Stomach (tissue), 9 donors: ENCODE results near the gene AKAP7. TPM values are rescaled to one million over a fixed set of nuclear protein-coding genes. Genes with fewer than 3 reads are reported as not detected.

Experiments used
- DNase-seq, 2 donors: peaks; one replicate each; pipeline versions ENCODE4 v3.0.0 to v3.0.0-alpha.2; 2013 to 2019
- H3K27ac ChIP-seq, 5 donors: fragments of 200-600 bp in 4 of 5; sonication (generic) in 4 of 5; one replicate each; pipeline ENCODE4 v1.5.1; 2013 to 2019; ENCODE audit warnings: mild to moderate bottlenecking in 1 of 5, moderate library complexity in 1 of 5
- H3K27me3 ChIP-seq, 3 donors: fragments of 200-600 bp; sonication (generic); one replicate each; pipeline ENCODE4 v1.5.1; 2017 to 2019; ENCODE audit warnings: mixed run types in 1 of 3
- H3K36me3 ChIP-seq, 4 donors: fragments of 200-600 bp; sonication (generic); 1 replicate in 3 of 4; 2 replicates in 1 of 4; pipeline ENCODE4 v1.5.1; 2016 to 2019
- H3K4me1 ChIP-seq, 4 donors: fragments of 200-600 bp; sonication (generic); one replicate each; pipeline ENCODE4 v1.5.1; 2016 to 2019
- H3K4me3 ChIP-seq, 4 donors: fragments of 200-600 bp; sonication (generic) in 3 of 4; one replicate each; pipeline ENCODE4 v1.5.1; 2016 to 2019; ENCODE audit warnings: mild to moderate bottlenecking in 1 of 4
- H3K9me3 ChIP-seq, 4 donors: fragments of 200-600 bp; sonication (generic); one replicate each; pipeline ENCODE4 v1.5.1; 2016 to 2019
- EP300 ChIP-seq: sonication (generic); formaldehyde crosslinking; IDR thresholded peaks from one replicate; pipeline ENCODE4 v1.6.1; 2017; ENCODE audit warnings: antibody characterized with exemption
- POLR2A ChIP-seq, 4 donors: fragments of 450-650 bp; IDR thresholded peaks; one replicate each; pipeline ENCODE4 v1.6.1; 2016; ENCODE audit warnings: antibody characterized with exemption in 4 of 4, control low read depth in 2 of 4, mild to moderate bottlenecking in 1 of 4, moderate library complexity in 1 of 4
- POLR2AphosphoS5 ChIP-seq, 3 donors: sonication (generic); formaldehyde crosslinking; IDR thresholded peaks; one replicate each; pipeline ENCODE4 v1.6.1; 2016; ENCODE audit warnings: antibody characterized with exemption in 3 of 3
- WGBS, 5 donors: extraction: QIAGEN DNeasy Blood & Tissue Kit in 3 of 5; methylation state at CpG; one replicate each; pipeline versions ENCODE4 v1.1.5 to v1.1.7; 2013 to 2018; 5-methylcytosine and 5-hydroxymethylcytosine counted together
- intact Hi-C: fragments of 100-400 bp; cut with DNase I; formaldehyde crosslinking; loops from one replicate; pipeline ENCODE4 v1.15.1; 2023; ENCODE audit warnings: low total_unique reads
- polyA plus RNA-seq, 3 donors: library from polyadenylated mRNA; stranded (reverse); fragments of 200-250 nt; gene quantifications; one replicate each; pipeline ENCODE4 v1.2.3, GENCODE V29; 2013
- total RNA-seq, 5 donors: library from RNA; depleted of rRNA; stranded (reverse); fragments of >200 nt; gene quantifications; one replicate each; pipeline versions ENCODE4 v1.1.0 to v1.2.3, GENCODE V29; 2014 to 2016
- TF ChIP-seq, protein P1 (sequence below), 7 experiments: fragments of 450-650 bp in 4 of 7; fragments of 200-600 bp in 3 of 7; sonication (generic) in 3 of 7; IDR thresholded peaks; one replicate each; pipeline ENCODE4 v1.5.1; 2016 to 2019; ENCODE audit warnings: antibody characterized with exemption in 7 of 7, control low read depth in 2 of 7, mild to moderate bottlenecking in 1 of 7
- donor health status: healthy with polysubstance abuse.
- donor health status: Bipolar disorder and iron deficiency.
- donor health status: healthy.

The AKAP7 gene
- total and polyA plus RNA-seq, 8 donors = 1.3 to 59.5 (median 4.6) TPM

DNA sequence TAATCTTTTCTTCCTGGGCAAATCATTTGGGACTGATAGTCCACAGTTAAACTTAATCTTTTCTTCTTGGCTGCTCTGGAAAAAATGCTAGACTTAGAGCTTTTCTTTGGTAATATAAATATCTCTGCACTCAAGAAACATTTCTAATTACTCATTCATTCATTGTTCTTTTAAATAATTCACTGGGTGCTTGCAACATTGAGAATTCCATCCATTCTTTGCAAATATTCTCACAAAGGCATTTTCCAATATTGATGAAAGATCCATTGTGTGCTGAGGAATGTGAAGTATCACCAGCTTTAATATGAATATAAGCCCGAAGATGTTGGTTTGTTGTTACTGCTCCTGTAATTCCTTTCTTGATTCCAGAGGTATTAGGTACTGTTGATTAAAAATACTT lies 38.4 kb downstream of the AKAP7 start:
- 16 to 48% (median 39%) methylated on average over 1 of the region's 1 CpG for WGBS, 5 donors
- peaks cover 0 to 11% (median 7%) of the 10 kb centered on the region in 4 donors for H3K4me1 ChIP-seq
- peaks cover 0 to 24% (median 16%) of the 10 kb centered on the region in 4 donors for H3K36me3 ChIP-seq

DNA sequence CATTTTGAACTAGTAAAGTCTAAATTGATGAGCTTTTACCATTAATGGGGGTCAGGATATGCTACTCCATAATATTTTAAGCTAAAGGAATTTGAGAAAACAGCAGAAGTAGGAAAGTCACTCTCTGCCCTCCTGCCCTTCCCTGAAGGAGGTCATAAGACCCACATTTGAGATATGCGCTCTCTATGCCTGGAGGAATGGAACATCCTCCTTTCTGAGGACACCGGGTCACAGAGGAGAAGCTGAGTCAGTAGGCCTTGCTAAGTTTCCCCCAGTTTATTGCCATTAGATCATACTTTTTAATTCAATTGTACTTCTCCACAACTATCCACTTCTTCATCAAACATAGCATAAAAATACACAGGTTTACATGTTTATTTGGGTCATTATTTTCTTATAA lies 40.3 kb downstream of the AKAP7 start:
- no peaks in the 10 kb centered on the region for H3K9me3 ChIP-seq
- no peak overlapping the region for H3K27ac ChIP-seq
- peaks cover 0 to 26% (median 11%) of the 10 kb centered on the region in 4 donors for H3K36me3 ChIP-seq
- peaks cover 0 to 11% (median 7%) of the 10 kb centered on the region in 4 donors for H3K4me1 ChIP-seq
- TF ChIP-seq POLR2AphosphoS5 (IDR thresholded peaks at IDR 0.05) (no peak), EP300 (no peak), POLR2A (IDR thresholded peaks at IDR 0.05) (no peak)
- TF ChIP-seq, protein P1, sequence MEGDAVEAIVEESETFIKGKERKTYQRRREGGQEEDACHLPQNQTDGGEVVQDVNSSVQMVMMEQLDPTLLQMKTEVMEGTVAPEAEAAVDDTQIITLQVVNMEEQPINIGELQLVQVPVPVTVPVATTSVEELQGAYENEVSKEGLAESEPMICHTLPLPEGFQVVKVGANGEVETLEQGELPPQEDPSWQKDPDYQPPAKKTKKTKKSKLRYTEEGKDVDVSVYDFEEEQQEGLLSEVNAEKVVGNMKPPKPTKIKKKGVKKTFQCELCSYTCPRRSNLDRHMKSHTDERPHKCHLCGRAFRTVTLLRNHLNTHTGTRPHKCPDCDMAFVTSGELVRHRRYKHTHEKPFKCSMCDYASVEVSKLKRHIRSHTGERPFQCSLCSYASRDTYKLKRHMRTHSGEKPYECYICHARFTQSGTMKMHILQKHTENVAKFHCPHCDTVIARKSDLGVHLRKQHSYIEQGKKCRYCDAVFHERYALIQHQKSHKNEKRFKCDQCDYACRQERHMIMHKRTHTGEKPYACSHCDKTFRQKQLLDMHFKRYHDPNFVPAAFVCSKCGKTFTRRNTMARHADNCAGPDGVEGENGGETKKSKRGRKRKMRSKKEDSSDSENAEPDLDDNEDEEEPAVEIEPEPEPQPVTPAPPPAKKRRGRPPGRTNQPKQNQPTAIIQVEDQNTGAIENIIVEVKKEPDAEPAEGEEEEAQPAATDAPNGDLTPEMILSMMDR (IDR thresholded peaks at IDR 0.05) = no peak
- H3K4me3 ChIP-seq = no peak overlapping the region
- no peaks in the 10 kb centered on the region for H3K27me3 ChIP-seq
- 90 to 98% (median 94%) methylated on average over 2 of the region's 2 CpGs for WGBS, 5 donors
- intact Hi-C loops = no loop called here
- no peak for DNase-seq

More for the DNA sequence above, 38.4 kb downstream of the AKAP7 start:
- DNase-seq = no peak
- Histone ChIP-seq H3K27ac (no peak overlapping the region), H3K27me3 (no peaks in the 10 kb centered on the region), H3K4me3 (no peak overlapping the region), H3K9me3 (no peaks in the 10 kb centered on the region)
- TF ChIP-seq, protein P1 (IDR thresholded peaks at IDR 0.05) = no peak
- intact Hi-C loops = no loop called here

DNA sequence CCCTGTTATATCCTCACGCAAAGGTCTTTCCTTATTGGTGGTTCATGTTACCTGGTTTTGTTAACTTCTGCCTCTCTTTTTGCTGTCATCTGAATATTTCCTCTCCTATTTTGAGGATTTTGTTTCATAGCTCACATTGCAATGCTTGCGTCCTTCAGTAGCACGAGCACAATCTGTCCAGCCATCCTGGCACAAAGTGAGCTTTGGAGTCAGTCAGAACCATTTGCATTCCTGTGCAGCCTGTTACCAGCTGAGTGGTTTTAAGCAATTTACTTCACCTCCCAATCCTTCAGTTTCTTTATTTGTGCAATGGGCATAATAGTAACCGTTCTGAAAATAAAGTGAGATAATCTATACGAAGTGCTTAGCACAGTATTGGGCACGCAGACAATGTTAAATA lies 42.7 kb downstream of the AKAP7 start:
- intact Hi-C loops = no loop called here
- peaks cover 0 to 12% (median 7%) of the 10 kb centered on the region in 4 donors for H3K4me1 ChIP-seq
- no peaks in the 10 kb centered on the region for H3K27me3 ChIP-seq
- WGBS, 5 donors = 91 to 96% (median 94%) methylated on average over 6 of the region's 6 CpGs
- H3K9me3 ChIP-seq = no peaks in the 10 kb centered on the region
- TF ChIP-seq, protein P1 (IDR thresholded peaks at IDR 0.05) = no peak
- no peak for TF ChIP-seq EP300
- no peak for TF ChIP-seq POLR2A (IDR thresholded peaks at IDR 0.05)
- H3K4me3 ChIP-seq = no peak overlapping the region
- H3K36me3 ChIP-seq = peaks cover 0 to 26% (median 11%) of the 10 kb centered on the region in 4 donors
- H3K27ac ChIP-seq = no peak overlapping the region
- no peak for DNase-seq

DNA sequence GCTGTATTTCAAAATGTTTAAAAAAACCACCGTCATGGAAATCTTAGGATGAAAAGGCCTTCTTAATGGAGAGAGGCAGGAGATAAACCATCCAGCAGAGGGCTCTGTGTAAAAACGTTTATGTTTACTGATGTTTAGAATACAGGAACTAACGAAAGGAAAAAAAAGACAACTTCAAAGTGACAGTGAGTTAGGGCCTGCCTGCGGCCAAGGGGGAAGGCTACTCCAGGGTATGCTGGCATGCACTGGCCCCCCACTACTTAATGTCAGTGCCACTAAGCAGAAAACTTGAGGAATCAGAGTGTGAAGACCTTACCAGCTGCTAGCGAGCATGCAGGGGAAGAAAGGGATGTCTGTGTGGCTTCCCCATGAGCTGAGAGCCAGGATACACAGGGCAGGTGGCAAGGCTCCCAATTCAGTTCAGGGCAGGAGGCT lies 47.7 kb downstream of the AKAP7 start:
- TF ChIP-seq, protein P1 (IDR thresholded peaks at IDR 0.05) = peak in 2 of 7 experiments; percentile 8 to 49
- TF ChIP-seq POLR2A (IDR thresholded peaks at IDR 0.05) = no peak
- intact Hi-C loops = no loop called here
- peaks cover 0 to 5% (median 0%) of the 10 kb centered on the region in 4 donors for H3K4me1 ChIP-seq
- no peaks in the 10 kb centered on the region for H3K27me3 ChIP-seq
- no peaks in the 10 kb centered on the region for H3K9me3 ChIP-seq
- H3K36me3 ChIP-seq = peaks cover 0 to 32% (median 17%) of the 10 kb centered on the region in 4 donors
- 33 to 45% (median 40%) methylated on average over 5 of the region's 5 CpGs for WGBS, 5 donors
- H3K27ac ChIP-seq = no peak overlapping the region
- DNase-seq = peak in 1 of 2 donors; percentile 62
- no peak overlapping the region for H3K4me3 ChIP-seq
